Testis (tissue), 3 donors: ENCODE results near the gene RNMT. TPM values are rescaled to one million over a fixed set of nuclear protein-coding genes. Genes with fewer than 3 reads are reported as not detected.

ENCODE experiments used
- DNase-seq: peaks from one replicate; pipeline ENCODE4 v3.0.0-alpha.2; 2019
- H3K27ac ChIP-seq, 2 donors: fragments of 200-600 bp; sonication (generic); one replicate each; pipeline ENCODE4 v1.5.1; 2019
- H3K27me3 ChIP-seq: fragments of 200-600 bp; sonication (generic); one replicate; pipeline ENCODE4 v1.5.1; 2019
- H3K36me3 ChIP-seq: fragments of 200-600 bp; sonication (generic); one replicate; pipeline ENCODE4 v1.5.1; 2017; ENCODE audit warnings: low read depth; ENCODE audit errors: missing control alignments
- H3K4me1 ChIP-seq: fragments of 200-600 bp; sonication (generic); one replicate; pipeline ENCODE4 v1.5.1; 2019
- H3K4me3 ChIP-seq, 2 donors: fragments of 200-600 bp; sonication (generic); one replicate each; pipeline ENCODE4 v1.5.1; 2017 to 2019
- H3K9me3 ChIP-seq: fragments of 200-600 bp; sonication (generic); one replicate; pipeline ENCODE4 v1.5.1; 2017
- CTCF ChIP-seq, 3 experiments: fragments of 450-650 bp in 2 of 3; fragments of 200-600 bp in 1 of 3; sonication (generic) in 1 of 3; IDR thresholded peaks; one replicate each; pipeline ENCODE4 v1.5.1; 2016 to 2019; ENCODE audit warnings: antibody characterized with exemption in 3 of 3, mild to moderate bottlenecking in 2 of 3, moderate library complexity in 1 of 3
- POLR2A ChIP-seq: fragments of 450-650 bp; IDR thresholded peaks from one replicate; pipeline ENCODE4 v1.6.1; 2017; ENCODE audit warnings: antibody characterized with exemption, mild to moderate bottlenecking, moderate library complexity
- WGBS, 2 donors: methylation state at CpG; one replicate each; pipeline ENCODE4 v1.1.5; 2018; 5-methylcytosine and 5-hydroxymethylcytosine counted together
- intact Hi-C: fragments of 100-400 bp; cut with DNase I; formaldehyde crosslinking; loops from one replicate; pipeline ENCODE4 v1.15.1; 2023; ENCODE audit warnings: low total_unique reads
- polyA plus RNA-seq: library from polyadenylated mRNA; stranded (reverse); fragments of 350-450 nt; fragmentation: Illumina TruSeq; extraction: RNeasy Lipid Tissue Mini Kit (QIAGEN cat#74804); gene quantifications from one replicate; pipeline ENCODE4 v1.2.3, GENCODE V29; 2014; ENCODE audit warnings: low read depth, low replicate concordance; ENCODE audit not compliant: insufficient read depth
- small RNA-seq, 2 donors: library from RNA; depleted of rRNA; stranded (forward); fragments of <200 nt; gene quantifications; one replicate each; pipeline ENCODE3, GENCODE V24; 2016
- total RNA-seq, 2 donors: library from RNA; depleted of rRNA; stranded (reverse); fragments of >200 nt; gene quantifications; one replicate each; pipeline ENCODE4 v1.2.3, GENCODE V29; 2016

Gene RNMT
- total and polyA plus RNA-seq, 3 donors from 2014 or later = 30.5 to 31.3 (median 30.9) TPM

DNA sequence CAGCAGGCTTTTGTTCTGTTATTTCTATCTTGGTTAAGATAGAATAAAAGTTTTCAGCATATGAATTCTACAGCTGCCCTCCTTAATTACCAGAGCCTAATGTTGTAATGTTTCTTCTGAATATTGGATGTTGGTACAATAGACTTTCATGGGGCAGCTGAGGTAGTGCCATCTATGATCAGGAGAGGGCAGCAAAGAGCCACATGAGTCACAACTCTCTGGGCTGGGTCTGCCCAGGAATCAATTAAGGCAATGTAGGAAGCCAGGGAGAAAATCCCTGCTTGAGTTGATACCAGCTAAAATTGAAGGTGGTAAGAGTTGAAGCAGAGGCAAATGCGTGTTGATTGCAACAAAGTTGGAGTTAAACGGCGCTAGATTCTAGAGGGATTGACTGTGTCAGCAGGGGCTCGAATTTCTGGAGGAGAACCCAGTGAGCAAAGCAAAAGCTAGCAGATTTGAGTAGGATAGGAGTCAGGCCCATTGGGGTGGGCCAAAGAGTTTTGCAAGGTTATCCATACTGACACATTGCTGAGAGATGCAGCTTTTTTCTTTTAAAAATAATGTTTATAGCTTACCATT is 86.9 kb downstream of the RNMT start:
- H3K9me3 ChIP-seq = no peaks in the 10 kb centered on the region
- no peaks in the 10 kb centered on the region for H3K4me1 ChIP-seq
- TF ChIP-seq CTCF (IDR thresholded peaks at IDR 0.05) = peak; percentile 52 to 77 (median 60)
- TF ChIP-seq POLR2A = no peak
- DNase-seq = peak; percentile 75
- H3K4me3 ChIP-seq = no peak overlapping the region
- no peak overlapping the region for H3K27ac ChIP-seq
- H3K27me3 ChIP-seq = no peaks in the 10 kb centered on the region
- no peaks in the 10 kb centered on the region for H3K36me3 ChIP-seq
- 37 to 39% methylated on average over 4 of the region's 4 CpGs for WGBS, 2 donors
- intact Hi-C loops = no loop called here

Small RNA genes lying within 50 kb of the gene (small RNA-seq; reads per million reads assigned to genes)
- 0 reads per million in 2 donors for gene AP001525.1
- gene RN7SL362P = 0 reads per million in 2 donors

Other genes with a start within 250 kb of the RNMT start
- gene FAM210A, start 115 bp upstream of the RNMT start, total RNA-seq = 10 to 100 TPM; 24.5 to 28.7 TPM
- 22.6 TPM for gene FAM210A, start 115 bp upstream of the RNMT start, polyA plus RNA-seq
- gene MC5R, start 97.5 kb downstream of the RNMT start, total RNA-seq = under 1 TPM; 0.31 to 0.74 TPM
- gene MC5R, start 97.5 kb downstream of the RNMT start, polyA plus RNA-seq = not detected
- not detected for gene MC2R, start 188.9 kb downstream of the RNMT start, total RNA-seq
- 0.24 TPM for gene MC2R, start 188.9 kb downstream of the RNMT start, polyA plus RNA-seq